Fibroblast of the aortic adventitia (primary cell): ENCODE data around the gene LGI1. TPM values are rescaled to one million over a fixed set of nuclear protein-coding genes. Genes with fewer than 3 reads are reported as not detected.
A peak's percentile ranks its signal among the peaks of the same experiment; 100 is the strongest.

ENCODE experiments used
- DNase-seq: peaks from one replicate; pipeline ENCODE4 v3.0.0-alpha.2; 2010; ENCODE audit warnings: low read depth
- H3K4me3 ChIP-seq: 2 replicates; pipeline ENCODE4 v1.5.1; 2011; ENCODE audit warnings: low read depth, mild to moderate bottlenecking, control low read depth, low read length, moderate library complexity
- CTCF ChIP-seq: IDR thresholded peaks from 2 replicates; pipeline ENCODE4 v1.5.1; 2011; ENCODE audit warnings: mild to moderate bottlenecking, low read length, control low read depth, inconsistent platforms; ENCODE audit not compliant: insufficient read depth
- total RNA-seq: library from RNA; depleted of rRNA; stranded (reverse); fragments of >200 nt; gene quantifications from 2 replicates; pipeline ENCODE4 v1.2.3, GENCODE V29; 2012; ENCODE audit warnings: low replicate concordance

Gene LGI1
- total RNA-seq, 1 donor, result 0.18 TPM

GRCh38 chr10:93758891-93759410 lies 1.2 kb downstream of the LGI1 start:
- DNase-seq, result peak; percentile 10
- H3K4me3 ChIP-seq, result no peak overlapping the region
- TF ChIP-seq CTCF, result no peak

GRCh38 chr10:93760490-93760889 lies 2.8 kb downstream of the LGI1 start:
- TF ChIP-seq CTCF, result no peak
- no peak for DNase-seq
- no peak overlapping the region for H3K4me3 ChIP-seq

GRCh38 chr10:93762979-93763391 lies 5.2 kb downstream of the LGI1 start:
- no peak overlapping the region for H3K4me3 ChIP-seq
- no peak for DNase-seq
- no peak for TF ChIP-seq CTCF

- no peak for DNase-seq
- no peak overlapping the region for H3K4me3 ChIP-seq
- no peak for TF ChIP-seq CTCF
Observed at GRCh38 chr10:93766918-93767317, 9.2 kb downstream of the LGI1 start.

GRCh38 chr10:93767724-93768399 lies 10.1 kb downstream of the LGI1 start:
- TF ChIP-seq CTCF, result no peak
- no peak overlapping the region for H3K4me3 ChIP-seq

GRCh38 chr10:93768892-93769291 lies 11.2 kb downstream of the LGI1 start:
- no peak for TF ChIP-seq CTCF
- no peak for DNase-seq
- no peak overlapping the region for H3K4me3 ChIP-seq

More at GRCh38 chr10:93767724-93768399, 10.1 kb downstream of the LGI1 start:
- no peak for DNase-seq
